IPS-NIHi7 (cell line): ENCODE results near the gene ALPL.
"Not testable (repeated sequence)": the region's sequence is repeated elsewhere in the genome, so short reads cannot be mapped to it uniquely, and the experiment has no call there.

ENCODE experiments used
- DNase-seq: peaks from one replicate; pipeline ENCODE4 v3.0.0; 2012; ENCODE audit warnings: mixed read lengths; ENCODE audit errors: extremely low spot score

Gene ALPL

GRCh38 chr1:21509351-21510112 lies at the start of gene ALPL:
ALPL (plus strand) TSS chr1:21509423; CDS start chr1:21554082, 44,659 bp downstream.
- DNase-seq = peak; percentile 41

DNA sequence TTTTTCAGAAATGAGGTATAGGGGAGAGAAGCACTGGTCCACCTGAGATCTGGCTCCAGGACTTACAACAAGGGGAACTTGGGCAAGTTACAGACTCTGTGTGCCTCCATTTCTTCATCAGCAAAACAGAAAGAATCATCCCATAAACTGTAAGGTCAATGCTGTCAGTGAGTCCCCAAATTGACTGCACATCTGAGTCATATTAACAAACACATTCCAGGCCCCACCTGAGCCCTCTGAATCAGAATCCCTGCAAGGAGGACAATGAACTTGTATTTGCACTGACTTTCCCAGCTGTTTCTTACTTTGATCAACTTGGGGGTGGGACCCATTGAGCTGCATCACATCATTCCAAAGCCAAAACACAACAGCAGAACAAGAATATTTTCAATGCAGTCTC lies 44.1 kb upstream of the ALPL start:
- not testable (repeated sequence) for DNase-seq

- DNase-seq = not testable (repeated sequence)
Observed at GRCh38 chr1:21467946-21468345, 41.3 kb upstream of the ALPL start.

GRCh38 chr1:21468599-21468998 lies 40.6 kb upstream of the ALPL start:
- peak; percentile 55 for DNase-seq

DNA sequence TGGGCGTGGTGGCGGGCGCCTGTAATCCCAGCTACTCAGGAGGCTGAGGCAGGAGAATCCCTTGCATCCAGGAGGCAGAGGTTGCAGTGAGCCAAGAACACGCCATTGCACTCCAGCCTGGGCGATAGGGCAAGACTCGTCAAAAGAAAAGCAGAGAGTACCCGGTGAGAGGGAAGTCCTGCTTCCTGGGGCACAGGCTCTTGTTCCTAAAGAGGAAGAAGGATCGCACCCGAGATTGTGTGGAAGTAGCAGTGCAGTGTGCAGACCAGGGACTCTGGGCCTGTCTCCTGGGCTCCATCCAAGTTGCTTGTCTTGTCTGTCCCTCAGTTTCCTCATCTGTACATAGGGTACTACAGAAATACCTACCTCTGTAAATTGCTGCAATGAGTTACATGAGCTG lies 39.6 kb upstream of the ALPL start:
- DNase-seq = no peak

DNA sequence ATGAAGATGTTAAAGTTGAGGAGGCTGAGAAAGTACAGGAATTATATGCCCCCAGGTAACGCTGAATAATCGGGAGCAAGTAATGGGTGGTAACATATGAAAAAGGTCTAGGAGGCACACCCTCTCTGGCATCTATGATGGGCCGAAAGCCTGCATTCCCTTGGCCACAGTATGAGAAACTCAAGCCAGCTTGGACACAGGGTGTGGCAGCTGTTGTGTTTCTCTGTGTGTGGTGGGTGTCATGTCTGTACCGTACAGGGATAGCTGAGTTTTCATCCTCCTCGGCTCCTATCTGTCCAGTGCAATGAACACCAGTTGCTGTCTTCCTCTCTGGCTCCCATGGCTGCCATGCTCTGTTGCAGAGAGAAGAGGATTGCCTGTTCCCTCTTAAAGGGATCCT lies 36.4 kb upstream of the ALPL start:
- no peak for DNase-seq

DNA sequence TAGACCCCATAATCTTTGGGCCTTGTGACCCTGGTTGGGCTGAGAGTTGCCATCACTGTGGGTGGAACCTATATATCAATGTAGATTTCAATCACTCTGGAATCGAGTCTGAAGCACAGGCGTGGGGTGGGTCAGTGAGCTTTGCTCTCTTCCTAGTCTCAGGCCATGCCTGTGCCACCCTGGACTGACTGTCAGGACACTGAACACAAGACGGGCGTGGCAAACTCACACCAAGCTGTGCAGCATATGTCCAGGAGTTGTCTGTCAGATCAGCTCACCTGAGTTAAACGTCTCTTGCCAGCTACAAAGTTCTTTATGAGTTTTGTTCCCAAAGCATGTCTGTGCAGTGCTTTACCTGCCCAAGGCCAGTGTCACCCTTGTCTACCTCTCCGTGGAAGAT lies 30.9 kb upstream of the ALPL start:
- DNase-seq = no peak

GRCh38 chr1:21483881-21484280 lies 25.3 kb upstream of the ALPL start:
- not testable (repeated sequence) for DNase-seq

DNA sequence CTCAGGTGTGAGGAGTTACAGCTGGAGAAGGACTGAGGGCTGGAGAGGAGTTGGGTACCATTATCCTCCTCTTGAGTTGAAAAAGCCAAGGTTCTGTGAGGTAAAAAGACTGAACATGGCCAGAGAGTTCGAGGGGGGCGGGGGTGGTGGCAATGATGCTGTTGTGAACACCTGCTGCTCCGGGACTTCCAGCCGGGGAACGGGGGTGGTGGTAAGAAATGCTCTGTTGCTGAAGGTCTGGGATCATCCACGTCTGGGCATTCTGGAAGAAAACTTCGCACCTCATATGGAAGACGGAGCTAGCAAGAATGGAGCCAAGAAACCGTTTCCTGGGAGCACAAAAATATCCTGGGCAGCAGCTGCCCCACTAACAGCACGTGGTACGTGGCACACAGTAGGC lies 20.1 kb upstream of the ALPL start:
- no peak for DNase-seq

DNA sequence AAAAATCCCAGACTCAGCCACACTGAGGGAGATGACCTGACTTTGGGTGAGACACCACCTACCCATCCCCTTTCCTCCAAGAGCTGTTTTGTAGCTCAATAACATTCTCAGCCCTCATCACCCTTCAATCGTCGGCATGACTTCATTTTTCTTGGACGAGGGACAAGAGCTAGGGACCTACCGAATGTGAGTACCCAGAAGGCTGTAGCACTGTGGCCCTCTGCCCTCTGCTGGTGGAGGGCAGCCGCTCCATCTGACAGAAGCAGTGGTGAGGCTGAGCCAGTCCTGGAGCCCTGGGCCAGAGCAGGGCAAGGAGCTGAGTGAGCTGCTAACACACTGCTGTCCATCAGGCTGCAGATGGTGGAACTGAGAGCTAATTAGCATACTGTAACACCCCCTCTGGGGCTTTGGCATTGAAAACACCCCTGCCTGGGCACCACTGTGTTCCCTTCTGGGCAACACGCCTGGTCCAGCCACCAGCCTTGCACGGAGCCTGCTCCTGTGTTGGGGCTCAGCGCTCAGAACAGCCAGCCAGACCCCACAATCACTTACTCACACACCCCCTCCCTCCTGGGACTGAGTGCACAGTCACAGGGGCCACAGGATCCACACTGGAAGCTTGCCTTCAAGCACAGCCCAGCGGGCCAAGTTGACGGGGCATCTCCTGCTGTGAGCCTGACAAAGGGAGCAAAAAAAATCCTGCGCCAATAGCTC lies 18.3 kb upstream of the ALPL start:
- DNase-seq = peak; percentile 63

DNA sequence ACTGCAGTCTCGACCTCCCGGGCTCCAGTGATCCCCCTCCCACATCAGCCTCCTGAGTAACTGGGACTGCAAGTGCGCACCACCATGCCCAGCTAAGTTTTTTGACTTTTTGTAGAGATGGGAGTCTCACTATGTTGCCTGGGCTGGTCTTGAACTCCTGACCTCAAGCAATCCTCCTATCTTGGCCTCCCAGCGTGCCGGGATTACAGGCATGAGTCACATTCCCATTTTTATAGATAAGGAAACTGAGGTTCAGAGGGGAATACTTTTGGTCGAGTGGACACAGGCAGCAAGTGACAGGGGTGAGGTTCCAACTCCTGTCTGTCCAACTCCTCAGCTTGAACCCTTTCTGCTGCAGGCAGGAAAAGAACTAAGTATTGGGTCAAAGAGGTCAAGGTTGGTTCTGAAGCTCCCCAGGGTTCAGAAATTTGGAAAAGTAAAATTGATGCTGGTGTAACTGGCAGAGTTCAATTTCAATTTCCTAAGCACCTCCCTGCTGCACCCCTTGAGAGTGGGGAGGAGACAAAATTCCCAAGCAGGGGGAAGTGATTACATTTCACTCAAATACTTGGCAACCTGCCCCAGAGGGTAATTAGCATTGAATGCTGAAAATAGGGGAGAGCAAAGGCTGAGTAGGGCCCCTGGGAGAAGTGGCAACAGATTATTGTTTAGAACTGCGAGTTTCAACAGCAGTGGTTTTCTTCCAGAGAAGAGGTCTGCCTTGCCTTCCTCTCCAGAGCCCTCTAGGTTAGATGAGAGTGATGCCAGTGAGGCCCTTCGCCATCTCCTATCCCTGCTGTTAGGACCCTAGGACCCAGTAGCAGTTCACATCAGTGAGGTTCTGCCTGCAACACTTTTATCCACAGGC lies 17.5 kb upstream of the ALPL start:
- DNase-seq = no peak

GRCh38 chr1:21492356-21492625 lies 16.9 kb upstream of the ALPL start:
- no peak for DNase-seq

DNA sequence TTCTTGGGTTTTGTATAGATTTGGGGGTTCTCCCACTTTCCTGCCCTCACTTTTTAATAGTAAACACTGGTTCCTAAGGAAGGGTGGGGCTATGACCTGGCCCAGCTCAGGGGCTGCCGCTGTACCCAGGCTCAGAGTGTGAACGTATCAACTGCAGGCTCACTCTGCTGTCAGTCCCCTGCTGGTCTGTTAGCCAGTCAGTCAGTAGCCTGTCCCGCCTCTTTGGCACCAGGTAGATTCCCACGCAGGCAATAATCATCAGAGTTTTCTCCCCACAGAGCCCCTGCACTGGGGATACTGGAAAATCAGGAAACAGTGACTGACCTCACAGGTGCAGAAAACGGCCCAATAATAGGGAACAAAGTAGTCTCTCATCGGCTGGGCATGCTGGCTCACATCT lies 15.0 kb upstream of the ALPL start:
- peak; percentile 38 for DNase-seq

DNA sequence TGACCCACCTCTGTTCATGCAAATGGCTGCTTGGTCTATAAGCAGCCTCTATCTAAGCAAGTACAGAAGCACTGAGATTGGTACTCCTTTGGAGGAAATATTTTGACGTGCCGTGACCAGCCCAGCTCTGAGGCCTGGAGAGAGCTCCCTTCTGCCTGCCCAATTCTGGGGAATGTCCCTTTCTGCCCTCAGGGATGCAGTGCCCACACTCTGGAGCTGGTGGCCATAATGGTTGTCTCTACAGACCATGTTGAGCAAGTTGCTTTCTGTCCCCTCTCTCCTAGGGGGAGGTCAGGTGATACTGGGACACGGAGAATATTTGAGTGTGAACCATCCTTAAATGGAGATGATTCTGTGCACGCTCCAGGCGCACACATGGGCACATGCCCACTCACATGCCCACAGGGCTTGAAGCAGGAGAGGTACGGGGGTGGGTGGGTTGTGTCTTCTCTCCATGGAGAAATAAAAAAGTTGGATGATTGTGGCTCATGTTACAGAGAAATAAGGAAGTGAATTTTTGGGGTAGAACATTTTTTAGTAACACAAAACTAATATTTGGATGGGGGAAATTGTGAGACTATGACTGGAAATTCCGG lies 13.9 kb upstream of the ALPL start:
- no peak for DNase-seq

- no peak for DNase-seq
Observed at GRCh38 chr1:21496063-21496462, 13.2 kb upstream of the ALPL start.

GRCh38 chr1:21496886-21497285 lies 12.3 kb upstream of the ALPL start:
- DNase-seq = no peak

- DNase-seq = peak; percentile 86
Observed at GRCh38 chr1:21497466-21498061, 11.7 kb upstream of the ALPL start.

DNA sequence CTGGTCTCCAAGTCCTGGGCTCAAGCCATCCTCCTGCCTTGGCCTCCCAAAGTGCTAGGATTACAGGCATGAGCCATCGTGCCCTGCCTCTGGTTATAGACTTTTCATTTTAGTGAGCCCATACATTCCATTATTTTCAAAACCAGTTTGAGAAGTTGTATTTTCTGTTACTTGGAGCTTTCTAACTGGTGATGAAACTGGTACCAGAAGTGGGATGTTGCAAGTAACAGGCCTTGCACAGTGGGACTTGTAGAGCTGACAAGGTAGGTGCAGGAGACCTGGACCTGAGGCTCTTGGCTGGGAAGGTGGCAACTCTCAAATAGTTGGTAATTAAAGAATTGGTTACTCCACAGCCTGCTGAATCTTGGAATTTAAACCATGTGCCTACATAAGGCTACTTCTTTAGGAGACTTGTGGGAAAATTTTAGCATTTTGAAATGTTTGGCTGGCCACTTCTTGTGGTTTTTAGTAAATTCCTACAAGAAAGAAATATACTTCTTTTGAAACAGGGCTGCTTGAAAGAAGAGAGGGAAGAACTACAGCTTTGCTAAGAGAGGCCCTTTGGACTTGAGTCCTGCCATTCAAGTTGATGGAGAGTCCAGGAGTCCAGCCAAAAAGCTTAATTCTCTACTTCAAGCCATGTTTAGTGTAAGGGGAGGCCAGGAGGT lies 9.8 kb upstream of the ALPL start:
- DNase-seq = no peak

DNA sequence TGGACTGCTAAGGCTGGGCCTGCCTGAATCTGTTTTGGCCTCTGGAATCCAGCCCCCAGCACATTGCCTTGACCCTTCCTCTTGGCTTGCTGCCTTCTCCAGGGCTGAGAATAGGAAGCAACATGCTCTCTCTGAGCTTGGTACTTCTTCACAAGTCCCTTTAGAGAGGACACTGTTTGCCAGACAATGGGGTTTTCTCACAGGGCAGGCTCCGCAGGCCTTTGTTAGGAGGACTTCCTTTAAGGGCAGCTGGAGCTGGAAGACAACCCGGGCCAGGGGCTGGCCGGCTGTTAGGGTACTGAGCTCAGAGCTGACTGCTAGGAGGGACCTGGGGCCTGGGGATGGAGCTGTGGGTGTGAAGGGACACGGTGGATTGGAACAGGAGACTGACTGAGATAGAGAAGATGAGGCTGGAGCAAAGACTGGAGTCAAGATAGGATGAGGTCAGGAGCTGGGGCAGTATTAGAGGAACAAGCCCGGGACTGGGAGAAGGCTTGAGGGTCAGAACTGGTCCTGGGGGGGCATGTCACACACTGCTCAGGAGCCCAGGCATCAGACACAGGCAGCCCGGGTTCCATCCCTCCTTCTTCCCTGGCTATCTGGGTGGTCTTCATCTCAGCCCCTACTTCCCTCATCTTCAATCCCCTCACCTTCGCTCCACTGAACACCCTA lies 5.4 kb upstream of the ALPL start:
- DNase-seq = no peak

DNA sequence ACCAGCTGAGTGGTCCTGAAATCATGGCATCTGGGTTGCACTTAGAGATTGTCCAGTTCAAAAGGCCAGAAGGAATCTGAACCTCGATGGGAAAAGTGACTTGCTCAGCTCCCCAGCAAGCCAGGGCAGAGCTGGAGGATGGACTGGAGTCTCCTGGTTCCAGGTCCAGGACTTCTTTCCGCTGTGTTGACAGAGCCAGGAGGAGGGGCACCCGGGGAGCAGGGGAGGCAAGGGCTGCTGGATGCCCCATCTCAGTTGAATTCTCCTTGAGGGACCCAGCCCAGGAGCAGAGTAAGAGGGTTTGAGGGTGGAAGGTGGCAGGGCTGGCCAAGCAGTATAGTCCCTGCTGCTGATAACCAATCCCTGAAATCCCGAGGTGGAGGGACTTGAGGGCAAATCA lies 2.4 kb upstream of the ALPL start:
- DNase-seq = no peak
